Ishikawa (cell line): ENCODE results near the gene PJVK.

Experiments
- CEBPB ChIP-seq: IDR thresholded peaks from 2 replicates; pipeline ENCODE4 v1.6.1; 2012
- CREB1 ChIP-seq: IDR thresholded peaks from 2 replicates; pipeline ENCODE4 v1.6.1; 2012; ENCODE audit warnings: low read depth
- EGR1 ChIP-seq: IDR thresholded peaks from 2 replicates; pipeline ENCODE4 v1.6.1; 2012
- EP300 ChIP-seq: IDR thresholded peaks from 2 replicates; pipeline ENCODE4 v1.6.1; 2012; ENCODE audit warnings: borderline replicate concordance
- FOXM1 ChIP-seq: IDR thresholded peaks from 2 replicates; pipeline ENCODE4 v1.6.1; 2012; ENCODE audit warnings: low read depth, borderline replicate concordance
- MAX ChIP-seq: IDR thresholded peaks from 2 replicates; pipeline ENCODE4 v1.6.1; 2012
- NFIC ChIP-seq: IDR thresholded peaks from 2 replicates; pipeline ENCODE4 v1.6.1; 2012
- RAD21 ChIP-seq: IDR thresholded peaks from 2 replicates; pipeline ENCODE4 v1.6.1; 2012; ENCODE audit warnings: low read depth
- REST ChIP-seq: IDR thresholded peaks from 2 replicates; pipeline ENCODE4 v1.6.1; 2012; ENCODE audit warnings: low read depth, mild to moderate bottlenecking
- TAF1 ChIP-seq: IDR thresholded peaks from 2 replicates; pipeline ENCODE4 v1.6.1; 2012; ENCODE audit warnings: low read depth, mild to moderate bottlenecking
- TCF12 ChIP-seq: IDR thresholded peaks from 2 replicates; pipeline ENCODE4 v1.6.1; 2012; ENCODE audit warnings: low read depth
- TEAD4 ChIP-seq: IDR thresholded peaks from 2 replicates; pipeline ENCODE4 v1.6.1; 2012
- USF1 ChIP-seq: IDR thresholded peaks from 2 replicates; pipeline ENCODE4 v1.6.1; 2012
- YY1 ChIP-seq: IDR thresholded peaks from 2 replicates; pipeline ENCODE4 v1.6.1; 2012; ENCODE audit warnings: low read depth
- ZBTB7A ChIP-seq: IDR thresholded peaks from 2 replicates; pipeline ENCODE4 v1.6.1; 2012; ENCODE audit warnings: low read depth

The PJVK gene

GRCh38 chr2:178457390-178457886 lies 6.3 kb downstream of the PJVK start:
- no peak for TF ChIP-seq ZBTB7A
- no peak for TF ChIP-seq NFIC
- TF ChIP-seq EGR1 = no peak
- no peak for TF ChIP-seq EP300
- TF ChIP-seq FOXM1 = no peak
- TF ChIP-seq TEAD4 = no peak
- no peak for TF ChIP-seq TAF1
- no peak for TF ChIP-seq CREB1
- no peak for TF ChIP-seq CEBPB

- TF ChIP-seq TCF12 (no peak), TEAD4 (no peak), MAX (no peak), EGR1 (no peak), YY1 (no peak), RAD21 (no peak), REST (no peak), NFIC (no peak), FOXM1 (no peak), CREB1 (no peak), EP300 (no peak), USF1 (no peak), CEBPB (no peak), TAF1 (no peak), ZBTB7A (no peak)
Observed at GRCh38 chr2:178469219-178469849, 18.2 kb downstream of the PJVK start.

GRCh38 chr2:178473373-178473772 lies 22.2 kb downstream of the PJVK start:
- TF ChIP-seq YY1 (no peak), NFIC (no peak), USF1 (no peak), TCF12 (no peak), ZBTB7A (no peak), EP300 (no peak), EGR1 (no peak), CEBPB (no peak), RAD21 (no peak), CREB1 (no peak), FOXM1 (no peak), REST (no peak), MAX (no peak), TAF1 (no peak), TEAD4 (no peak)

- no peak for TF ChIP-seq CREB1
- TF ChIP-seq FOXM1 = no peak
- TF ChIP-seq USF1 = no peak
- no peak for TF ChIP-seq NFIC
- TF ChIP-seq TCF12 = no peak
- no peak for TF ChIP-seq MAX
- TF ChIP-seq TAF1 = no peak
- TF ChIP-seq EGR1 = no peak
- TF ChIP-seq TEAD4 = no peak
- no peak for TF ChIP-seq RAD21
- TF ChIP-seq YY1 = no peak
- no peak for TF ChIP-seq REST
- no peak for TF ChIP-seq ZBTB7A
- TF ChIP-seq CEBPB = no peak
- TF ChIP-seq EP300 = no peak
Observed at GRCh38 chr2:178473931-178474330, 22.8 kb downstream of the PJVK start.
